ENCODE results near the gene RTKN2.

RTKN2 gene

DNA sequence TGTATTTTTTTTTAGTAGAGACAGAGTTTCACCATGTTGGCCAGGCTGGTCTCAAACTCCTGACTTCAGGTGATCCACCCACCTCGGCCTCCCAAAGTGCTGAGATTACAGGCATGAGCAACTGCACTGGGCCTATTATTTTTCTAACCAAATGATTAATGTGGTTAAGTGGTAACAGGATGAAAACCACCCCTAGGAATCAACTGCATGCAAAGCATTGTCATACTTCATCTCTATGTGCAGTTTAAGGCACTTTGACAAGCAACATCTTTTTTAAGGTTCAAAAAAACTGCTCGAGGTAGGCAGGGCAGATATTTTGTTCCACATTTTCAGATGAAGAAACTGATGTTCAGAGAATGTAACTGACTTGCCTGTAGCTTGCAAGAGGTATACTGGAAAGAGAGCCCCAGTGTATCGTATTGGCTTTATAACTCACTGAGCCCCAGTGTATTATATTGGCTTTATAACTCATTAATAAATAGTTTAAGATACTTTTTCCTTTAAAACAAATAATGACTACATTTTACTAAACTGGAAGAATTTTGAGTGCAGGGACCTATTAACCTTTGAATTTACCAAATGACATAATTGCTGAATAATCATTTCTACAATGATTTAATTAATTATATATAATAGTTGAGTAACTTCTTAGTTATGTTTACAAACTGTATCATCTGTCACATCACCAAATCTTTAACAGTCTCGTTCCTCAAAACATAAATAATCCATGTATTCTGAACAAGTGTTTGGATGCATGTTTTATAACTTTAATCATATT is 38.1 kb downstream of the RTKN2 start:
- H3K4me3 ChIP-seq (ENCODE audit: low read depth, low read length), result no peak overlapping the region
- no peak for DNase-seq (ENCODE audit: low read depth)
- TF ChIP-seq, protein P1, sequence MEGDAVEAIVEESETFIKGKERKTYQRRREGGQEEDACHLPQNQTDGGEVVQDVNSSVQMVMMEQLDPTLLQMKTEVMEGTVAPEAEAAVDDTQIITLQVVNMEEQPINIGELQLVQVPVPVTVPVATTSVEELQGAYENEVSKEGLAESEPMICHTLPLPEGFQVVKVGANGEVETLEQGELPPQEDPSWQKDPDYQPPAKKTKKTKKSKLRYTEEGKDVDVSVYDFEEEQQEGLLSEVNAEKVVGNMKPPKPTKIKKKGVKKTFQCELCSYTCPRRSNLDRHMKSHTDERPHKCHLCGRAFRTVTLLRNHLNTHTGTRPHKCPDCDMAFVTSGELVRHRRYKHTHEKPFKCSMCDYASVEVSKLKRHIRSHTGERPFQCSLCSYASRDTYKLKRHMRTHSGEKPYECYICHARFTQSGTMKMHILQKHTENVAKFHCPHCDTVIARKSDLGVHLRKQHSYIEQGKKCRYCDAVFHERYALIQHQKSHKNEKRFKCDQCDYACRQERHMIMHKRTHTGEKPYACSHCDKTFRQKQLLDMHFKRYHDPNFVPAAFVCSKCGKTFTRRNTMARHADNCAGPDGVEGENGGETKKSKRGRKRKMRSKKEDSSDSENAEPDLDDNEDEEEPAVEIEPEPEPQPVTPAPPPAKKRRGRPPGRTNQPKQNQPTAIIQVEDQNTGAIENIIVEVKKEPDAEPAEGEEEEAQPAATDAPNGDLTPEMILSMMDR (IDR thresholded peaks at IDR 0.05; ENCODE audit: control insufficient read depth, extremely low read depth, insufficient read depth), result no peak

DNA sequence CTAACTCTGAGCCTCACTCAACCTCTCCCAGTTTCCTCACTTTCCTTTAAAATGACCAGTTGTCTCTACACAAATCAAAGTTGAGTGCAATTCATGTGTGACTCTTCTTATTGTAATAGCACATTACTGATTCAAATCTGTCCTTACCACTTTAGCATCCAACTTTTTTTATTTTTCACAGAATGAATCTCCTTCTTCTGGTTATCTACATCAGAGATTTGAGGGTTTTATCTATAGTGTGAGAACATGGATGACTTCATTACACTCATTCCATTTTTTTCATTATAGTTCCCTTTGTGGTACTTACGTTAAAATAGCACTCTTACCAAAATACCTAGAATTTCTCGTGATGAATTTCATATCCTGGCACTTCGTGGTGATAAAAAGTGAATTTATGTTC is 43.3 kb downstream of the RTKN2 start:
- TF ChIP-seq, protein P1 (IDR thresholded peaks at IDR 0.05; ENCODE audit: control insufficient read depth, extremely low read depth, insufficient read depth), result no peak
- H3K4me3 ChIP-seq (ENCODE audit: low read depth, low read length), result no peak overlapping the region
- DNase-seq (ENCODE audit: low read depth), result no peak

DNA sequence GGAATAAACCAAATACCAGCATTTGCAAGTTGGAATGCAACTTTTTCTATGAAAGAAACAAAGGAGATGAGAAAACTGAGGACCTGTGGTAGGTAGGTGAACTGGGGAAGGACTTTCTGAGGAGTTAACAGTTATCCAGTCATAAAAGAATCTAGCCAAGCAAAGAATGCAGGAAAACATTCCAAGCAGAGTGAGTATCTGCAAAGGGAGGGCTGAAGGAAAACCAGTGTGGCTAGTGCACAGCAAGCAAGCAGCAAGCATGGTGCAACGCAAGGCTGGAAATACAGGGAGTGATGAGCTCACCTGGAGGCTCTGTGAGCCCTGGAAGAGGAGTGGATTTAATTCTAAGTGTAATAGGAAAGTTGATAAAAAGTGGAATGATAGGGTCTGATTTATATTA is 44.0 kb downstream of the RTKN2 start:
- H3K4me3 ChIP-seq (ENCODE audit: low read depth, low read length), result no peak overlapping the region
- DNase-seq (ENCODE audit: low read depth), result no peak
- TF ChIP-seq, protein P1 (IDR thresholded peaks at IDR 0.05; ENCODE audit: control insufficient read depth, extremely low read depth, insufficient read depth), result no peak

DNA sequence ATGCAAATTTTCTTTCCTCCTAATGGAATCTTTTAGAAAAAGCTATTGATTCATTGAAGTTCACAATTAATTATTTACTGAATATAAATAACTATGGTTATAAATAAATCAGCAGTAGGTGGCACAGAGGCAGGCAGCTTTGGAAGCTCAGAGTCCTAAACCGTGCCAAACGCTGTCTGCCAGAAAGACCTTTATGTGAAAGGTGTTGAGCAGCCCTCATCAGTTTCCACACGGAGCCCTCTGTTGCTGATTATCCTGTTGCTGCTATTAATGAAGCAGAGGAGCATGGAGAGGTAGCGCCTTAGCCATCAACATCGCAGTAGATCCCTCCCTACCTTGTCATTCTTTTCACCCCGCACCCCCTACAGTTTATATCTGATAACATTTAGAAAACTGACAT is 51.0 kb downstream of the RTKN2 start:
- no peak overlapping the region for H3K4me3 ChIP-seq (ENCODE audit: low read depth, low read length)
- TF ChIP-seq, protein P1 (IDR thresholded peaks at IDR 0.05; ENCODE audit: control insufficient read depth, extremely low read depth, insufficient read depth), result no peak
- DNase-seq (ENCODE audit: low read depth), result no peak

DNA sequence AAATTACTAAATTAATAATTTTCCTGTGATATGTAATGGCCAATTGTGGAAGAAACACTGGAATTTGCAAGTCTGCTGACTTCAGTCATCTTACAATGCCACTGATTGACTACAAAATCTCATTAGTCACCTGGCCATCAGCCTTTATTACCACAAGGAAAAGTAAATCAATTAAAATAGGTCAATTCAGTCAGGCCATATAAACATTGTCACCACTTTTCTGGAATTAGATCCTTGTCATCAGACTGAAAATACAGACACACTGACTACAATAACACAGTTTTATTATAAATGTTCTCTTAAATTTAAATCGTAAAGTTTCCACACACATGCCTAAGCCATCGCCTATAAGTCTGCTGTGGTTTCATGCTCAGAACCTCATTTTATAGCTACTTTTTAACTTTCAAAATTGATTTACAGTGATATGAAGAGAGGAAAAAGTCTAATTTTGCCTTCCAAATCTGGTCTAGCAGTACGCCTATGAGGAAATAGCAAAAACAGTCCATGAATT is 54.2 kb downstream of the RTKN2 start:
- no peak for DNase-seq (ENCODE audit: low read depth)
- TF ChIP-seq, protein P1 (IDR thresholded peaks at IDR 0.05; ENCODE audit: control insufficient read depth, extremely low read depth, insufficient read depth), result no peak
- no peak overlapping the region for H3K4me3 ChIP-seq (ENCODE audit: low read depth, low read length)

DNA sequence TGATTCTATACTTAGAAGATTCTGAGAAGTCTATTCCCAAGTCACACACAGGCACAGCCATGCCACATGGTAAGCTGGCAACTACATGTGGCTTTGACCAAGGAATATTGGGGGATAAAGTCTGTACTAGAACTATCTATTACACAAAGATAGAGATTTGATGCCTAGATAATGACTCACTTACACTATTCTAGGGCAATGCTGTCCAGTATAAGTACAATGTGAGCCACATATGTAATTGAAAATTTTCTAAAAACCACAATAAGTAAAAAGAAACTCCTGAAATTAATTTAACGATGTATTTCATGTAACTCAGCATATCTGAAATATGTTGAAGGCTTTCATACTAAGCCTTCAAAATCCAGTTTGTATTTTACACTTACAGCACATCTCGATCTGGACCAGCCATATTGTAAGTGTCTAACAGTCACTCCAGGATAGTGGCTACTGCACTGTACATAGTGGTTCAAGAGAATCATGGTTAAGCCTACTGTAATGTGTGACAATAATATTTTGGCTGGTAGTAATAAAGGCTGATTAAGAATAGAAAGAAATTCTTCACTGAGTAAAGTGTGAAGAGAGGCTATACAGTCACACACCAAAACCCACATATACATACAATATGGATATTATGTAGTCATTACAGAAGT is 62.8 kb downstream of the RTKN2 start:
- TF ChIP-seq, protein P1 (IDR thresholded peaks at IDR 0.05; ENCODE audit: control insufficient read depth, extremely low read depth, insufficient read depth), result no peak
- no peak overlapping the region for H3K4me3 ChIP-seq (ENCODE audit: low read depth, low read length)
- DNase-seq (ENCODE audit: low read depth), result no peak
